Measurements from ENCODE around the gene FABP1. TPM values are rescaled to one million over a fixed set of nuclear protein-coding genes. Genes with fewer than 3 reads are reported as not detected.

The FABP1 gene
- polyA plus RNA-seq, 1 of the 3 experiments (the other 2 are of a cell fraction): not detected

- H4K20me1 ChIP-seq (ENCODE audit: insufficient read depth): no peaks in the 10 kb centered on the region
- no peak overlapping the region for H3K4me2 ChIP-seq
- WGBS (ENCODE audit: low lambda C conversion rate): no CpG with 5 or more reads among the region's 2 CpGs
- peaks cover 4% of the 10 kb centered on the region; the same call in 1 of the 2 replicates for H3K9me3 ChIP-seq
- H3K9me2 ChIP-seq: no peaks in the 10 kb centered on the region
- no peak overlapping the region for H3K4me3 ChIP-seq (ENCODE audit: low read depth in 2 of 2, low read length in 1 of 2)
- no peaks in the 10 kb centered on the region for H3F3A ChIP-seq (replicated peaks; ENCODE audit: insufficient read depth)
- DNase-seq: no peak
- TF ChIP-seq MAX (IDR thresholded peaks at IDR 0.05; ENCODE audit: low read depth): no peak
- no peak for TF ChIP-seq RAD21 (IDR thresholded peaks at IDR 0.05; ENCODE audit: low read length)
- no peak for TF ChIP-seq RFX5 (IDR thresholded peaks at IDR 0.05; ENCODE audit: low read length)
- no peak for TF ChIP-seq FOXM1 (IDR thresholded peaks at IDR 0.05; ENCODE audit: low read depth)
- TF ChIP-seq SMC3 (IDR thresholded peaks at IDR 0.05; ENCODE audit: low read depth, low read length): no peak
- TF ChIP-seq RCOR1 (IDR thresholded peaks at IDR 0.05; ENCODE audit: low read length): no peak
- no peak for TF ChIP-seq TAF1 (IDR thresholded peaks at IDR 0.05; ENCODE audit: borderline replicate concordance, low read depth, low read length)
- no peak for TF ChIP-seq PBX3 (IDR thresholded peaks at IDR 0.05)
- TF ChIP-seq JUND (IDR thresholded peaks at IDR 0.05): no peak
- no peak overlapping the region for H3K27ac ChIP-seq (ENCODE audit: low read depth in 2 of 2, low read length in 1 of 2)
- H3K36me3 ChIP-seq (replicated peaks in 1 of 2; ENCODE audit: control insufficient read depth in 1 of 2, insufficient read depth in 2 of 2, low read length in 1 of 2): no peaks in the 10 kb centered on the region
- CTCF ChIA-PET: interaction anchor here (2.0 to 2.2 kb wide), 2 partner anchors 13 to 87 kb away, joined by 8 to 10 read pairs; no protein-coding TSS in a partner anchor
- no peak overlapping the region for H3K9ac ChIP-seq
- no peaks in the 10 kb centered on the region for H3K79me2 ChIP-seq (ENCODE audit: insufficient read depth)
- POLR2A ChIA-PET: no interaction called here
- no peaks in the 10 kb centered on the region for H3K27me3 ChIP-seq (ENCODE audit: insufficient read depth)
- H2AFZ ChIP-seq (ENCODE audit: low read depth): no peak overlapping the region
- no peaks in the 10 kb centered on the region for H3K4me1 ChIP-seq (ENCODE audit: control insufficient read depth in 1 of 2, insufficient read depth in 2 of 2, low read depth in 1 of 2, low read length in 1 of 2)
Measured at GRCh38 chr2:88147145-88147544, 19.3 kb upstream of the FABP1 start.

DNA sequence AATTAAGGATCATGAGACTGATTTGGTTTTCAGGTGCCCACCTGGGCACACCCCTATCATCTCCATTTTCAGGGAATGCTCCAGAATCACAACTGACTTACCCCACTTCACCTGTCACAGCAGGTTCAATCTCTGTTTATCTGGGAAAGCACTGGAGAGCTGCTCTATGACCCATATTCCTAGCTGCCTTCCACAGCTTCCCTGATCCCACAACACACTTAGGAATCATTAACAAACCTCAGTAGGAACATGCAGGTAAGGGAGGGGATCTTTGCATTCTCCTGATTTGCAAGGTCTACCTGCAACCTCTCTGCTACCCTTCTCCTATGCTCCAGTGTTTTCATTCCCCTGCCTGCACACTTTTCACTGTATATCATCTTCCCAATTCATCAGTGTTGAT lies 18.7 kb upstream of the FABP1 start:
- no peaks in the 10 kb centered on the region for H3F3A ChIP-seq (replicated peaks; ENCODE audit: insufficient read depth)
- H3K4me3 ChIP-seq (ENCODE audit: low read depth in 2 of 2, low read length in 1 of 2): no peak overlapping the region
- H3K9me2 ChIP-seq: no peaks in the 10 kb centered on the region
- TF ChIP-seq FOSL2 (IDR thresholded peaks at IDR 0.05; ENCODE audit: borderline replicate concordance, low read depth) (no peak), RAD21 (IDR thresholded peaks at IDR 0.05; ENCODE audit: low read length) (no peak), JUND (IDR thresholded peaks at IDR 0.05) (no peak), MEF2A (IDR thresholded peaks at IDR 0.05; ENCODE audit: borderline replicate concordance, low read depth) (no peak), TEAD4 (IDR thresholded peaks at IDR 0.05; ENCODE audit: borderline replicate concordance, insufficient read depth) (no peak), GATA2 (CRISPR knock-in tag; IDR thresholded peaks at IDR 0.05) (no peak), FOXM1 (IDR thresholded peaks at IDR 0.05; ENCODE audit: low read depth) (no peak), EP300 (IDR thresholded peaks at IDR 0.05; ENCODE audit: borderline replicate concordance in 1 of 2, low read depth in 1 of 2, low read length in 1 of 2) (no peak), RXRA (IDR thresholded peaks at IDR 0.05; ENCODE audit: borderline replicate concordance, low read depth) (no peak), RCOR1 (IDR thresholded peaks at IDR 0.05; ENCODE audit: low read length) (no peak), POLR2AphosphoS5 (IDR thresholded peaks at IDR 0.05; ENCODE audit: low read depth, low read length) (no peak), MXI1 (IDR thresholded peaks at IDR 0.05; ENCODE audit: low read depth, low read length) (no peak), NRF1 (IDR thresholded peaks at IDR 0.05; ENCODE audit: low read depth, low read length) (no peak), TCF12 (IDR thresholded peaks at IDR 0.05) (no peak), PBX3 (IDR thresholded peaks at IDR 0.05) (no peak)
- TF ChIP-seq, protein P1, sequence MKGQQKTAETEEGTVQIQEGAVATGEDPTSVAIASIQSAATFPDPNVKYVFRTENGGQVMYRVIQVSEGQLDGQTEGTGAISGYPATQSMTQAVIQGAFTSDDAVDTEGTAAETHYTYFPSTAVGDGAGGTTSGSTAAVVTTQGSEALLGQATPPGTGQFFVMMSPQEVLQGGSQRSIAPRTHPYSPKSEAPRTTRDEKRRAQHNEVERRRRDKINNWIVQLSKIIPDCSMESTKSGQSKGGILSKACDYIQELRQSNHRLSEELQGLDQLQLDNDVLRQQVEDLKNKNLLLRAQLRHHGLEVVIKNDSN (IDR thresholded peaks at IDR 0.05; ENCODE audit: borderline replicate concordance, low read depth): no peak
- peaks cover 4% of the 10 kb centered on the region; the same call in 1 of the 2 replicates for H3K9me3 ChIP-seq
- no peak overlapping the region for H2AFZ ChIP-seq (ENCODE audit: low read depth)
- H3K4me1 ChIP-seq (ENCODE audit: control insufficient read depth in 1 of 2, insufficient read depth in 2 of 2, low read depth in 1 of 2, low read length in 1 of 2): no peaks in the 10 kb centered on the region
- ChIA-PET CTCF (interaction anchor here (0.7 to 2.2 kb wide), 3 partner anchors 13 to 86 kb away, joined by 4 to 10 read pairs (median 8); no protein-coding TSS in a partner anchor), POLR2A (no interaction called here)
- H3K27me3 ChIP-seq (ENCODE audit: insufficient read depth): no peaks in the 10 kb centered on the region
- H4K20me1 ChIP-seq (ENCODE audit: insufficient read depth): no peaks in the 10 kb centered on the region
- no peak overlapping the region for H3K27ac ChIP-seq (ENCODE audit: low read depth in 2 of 2, low read length in 1 of 2)
- no peak overlapping the region for H3K9ac ChIP-seq
- no peaks in the 10 kb centered on the region for H3K36me3 ChIP-seq (replicated peaks in 1 of 2; ENCODE audit: control insufficient read depth in 1 of 2, insufficient read depth in 2 of 2, low read length in 1 of 2)
- no peak overlapping the region for H3K4me2 ChIP-seq
- H3K79me2 ChIP-seq (ENCODE audit: insufficient read depth): no peaks in the 10 kb centered on the region
- DNase-seq: no peak

Data from SK-N-SH (cell line).